ENCODE data around the gene SSNA1.
A peak's percentile ranks its signal among the peaks of the same experiment; 100 is the strongest.
"Not testable (repeated sequence)": the region's sequence is repeated elsewhere in the genome, so short reads cannot be mapped to it uniquely, and the experiment has no call there.

The SSNA1 gene

GRCh38 chr9:137236238-137236935 lies 47.9 kb downstream of the SSNA1 start:
- Histone ChIP-seq H3K27me3 (ENCODE audit: low read depth, low read length) (0 out of 2 replicates have a peak, but pooled peaks cover 2% of the 10 kb centered on the region), H3K79me2 (ENCODE audit: low read length) (peaks cover 30% of the 10 kb centered on the region), H2AFZ (ENCODE audit: low read depth, low read length) (no peak overlapping the region), H3K4me2 (ENCODE audit: low read length) (peak overlapping the region; percentile 96), H4K20me1 (ENCODE audit: insufficient read depth, low read length) (no peaks in the 10 kb centered on the region), H3K4me3 (ENCODE audit: low read length) (peak overlapping the region; percentile 82), H3K27ac (ENCODE audit: low read length) (peak overlapping the region; percentile 34), H3K4me1 (ENCODE audit: low read length) (peaks cover 42% of the 10 kb centered on the region), H3K9ac (ENCODE audit: low read length) (peak overlapping the region; percentile 63), H3K9me3 (ENCODE audit: insufficient read depth, low read length) (no peaks in the 10 kb centered on the region), H3K36me3 (replicated peaks; ENCODE audit: low read depth, low read length) (no peaks in the 10 kb centered on the region)
- peak; percentile 93 for TF ChIP-seq CTCF (IDR thresholded peaks at IDR 0.05; ENCODE audit: low read depth, low read length)
- TF ChIP-seq EZH2phosphoT487 (IDR thresholded peaks at IDR 0.05; ENCODE audit: low read depth) = no peak

- Histone ChIP-seq H3K4me1 (ENCODE audit: low read length) (peaks cover 42% of the 10 kb centered on the region), H3K9me3 (ENCODE audit: insufficient read depth, low read length) (no peaks in the 10 kb centered on the region), H3K27me3 (ENCODE audit: low read depth, low read length) (0 out of 2 replicates have a peak, but pooled peaks cover 2% of the 10 kb centered on the region), H3K9ac (ENCODE audit: low read length) (peak overlapping the region; percentile 62), H2AFZ (ENCODE audit: low read depth, low read length) (no peak overlapping the region), H4K20me1 (ENCODE audit: insufficient read depth, low read length) (peaks cover 5% of the 10 kb centered on the region), H3K4me2 (ENCODE audit: low read length) (peak overlapping the region; percentile 96), H3K4me3 (ENCODE audit: low read length) (peak overlapping the region; percentile 82), H3K79me2 (ENCODE audit: low read length) (peaks cover 35% of the 10 kb centered on the region), H3K36me3 (replicated peaks; ENCODE audit: low read depth, low read length) (peaks cover 4% of the 10 kb centered on the region), H3K27ac (ENCODE audit: low read length) (peak overlapping the region; percentile 21)
- TF ChIP-seq EZH2phosphoT487 (IDR thresholded peaks at IDR 0.05; ENCODE audit: low read depth) (no peak), CTCF (IDR thresholded peaks at IDR 0.05; ENCODE audit: low read depth, low read length) (no peak)
These were observed 48.5 kb downstream of the SSNA1 start for GRCh38 chr9:137236936-137237421.

GRCh38 chr9:137237759-137238726 lies 49.6 kb downstream of the SSNA1 start:
- peak overlapping the region; percentile 96 for H3K4me2 ChIP-seq (ENCODE audit: low read length)
- no peak overlapping the region for H2AFZ ChIP-seq (ENCODE audit: low read depth, low read length)
- H3K36me3 ChIP-seq (replicated peaks; ENCODE audit: low read depth, low read length) = peaks cover 10% of the 10 kb centered on the region
- no peak for TF ChIP-seq CTCF (IDR thresholded peaks at IDR 0.05; ENCODE audit: low read depth, low read length)
- no peak for TF ChIP-seq EZH2phosphoT487 (IDR thresholded peaks at IDR 0.05; ENCODE audit: low read depth)
- no peaks in the 10 kb centered on the region for H3K9me3 ChIP-seq (ENCODE audit: insufficient read depth, low read length)
- peak overlapping the region; percentile 82; the same call in 1 of the 2 replicates for H3K4me3 ChIP-seq (ENCODE audit: low read length)
- 0 out of 2 replicates have a peak, but pooled peaks cover 2% of the 10 kb centered on the region for H3K27me3 ChIP-seq (ENCODE audit: low read depth, low read length)
- peaks cover 15% of the 10 kb centered on the region for H4K20me1 ChIP-seq (ENCODE audit: insufficient read depth, low read length)
- H3K27ac ChIP-seq (ENCODE audit: low read length) = peak overlapping the region; percentile 21; the same call in 1 of the 2 replicates
- peaks cover 49% of the 10 kb centered on the region for H3K4me1 ChIP-seq (ENCODE audit: low read length)
- H3K79me2 ChIP-seq (ENCODE audit: low read length) = peaks cover 45% of the 10 kb centered on the region
- peak overlapping the region; percentile 62; the same call in 1 of the 2 replicates for H3K9ac ChIP-seq (ENCODE audit: low read length)

- not testable (repeated sequence) for H2AFZ ChIP-seq (ENCODE audit: low read depth, low read length); H3K9me3 ChIP-seq (ENCODE audit: insufficient read depth, low read length); H3K27me3 ChIP-seq (ENCODE audit: low read depth, low read length)
- Histone ChIP-seq H3K4me1 (ENCODE audit: low read length) (peaks cover 43% of the 10 kb centered on the region), H3K79me2 (ENCODE audit: low read length) (peaks cover 47% of the 10 kb centered on the region), H3K4me2 (ENCODE audit: low read length) (peak overlapping the region; percentile 78), H3K27ac (ENCODE audit: low read length) (peak overlapping the region; percentile 88), H4K20me1 (ENCODE audit: insufficient read depth, low read length) (peaks cover 26% of the 10 kb centered on the region), H3K36me3 (replicated peaks; ENCODE audit: low read depth, low read length) (peaks cover 20% of the 10 kb centered on the region), H3K9ac (ENCODE audit: low read length) (peak overlapping the region; percentile 87), H3K4me3 (ENCODE audit: low read length) (peak overlapping the region; percentile 85)
These were observed 51.2 kb downstream of the SSNA1 start for GRCh38 chr9:137239541-137240200.
